Measurements from ENCODE around the gene CDKAL1. TPM values are rescaled to one million over a fixed set of nuclear protein-coding genes. Genes with fewer than 3 reads are reported as not detected.
A peak's percentile ranks its signal among the peaks of the same experiment; 100 is the strongest.

Gene CDKAL1
- total and polyA plus RNA-seq, 2 experiments from 2014 or later, result 14.4 to 19.5 TPM

DNA sequence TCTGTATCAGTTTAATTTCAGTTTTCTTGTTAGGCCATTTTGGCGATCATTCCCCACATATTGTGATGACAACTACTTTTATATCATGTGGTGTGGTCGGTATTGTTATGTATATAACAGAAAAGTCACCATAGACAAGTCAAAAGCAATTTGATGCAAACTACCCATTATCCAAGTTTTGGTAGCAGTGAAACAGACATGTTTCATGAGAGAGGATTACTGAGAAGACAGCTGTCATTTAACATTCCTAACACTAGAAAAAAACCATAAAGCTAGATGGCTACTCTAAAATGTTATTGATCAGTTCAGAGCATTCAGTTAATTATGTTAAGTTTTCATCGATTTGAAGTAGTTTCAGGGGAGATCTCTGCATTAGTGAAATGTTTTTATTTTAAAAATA lies 597.1 kb downstream of the CDKAL1 start:
- TF ChIP-seq CTCF (IDR thresholded peaks at IDR 0.05; ENCODE audit: poor library complexity), result no peak
- TF ChIP-seq EZH2 (IDR thresholded peaks at IDR 0.05; ENCODE audit: borderline replicate concordance), result no peak
- no peak for TF ChIP-seq EZH2phosphoT487 (IDR thresholded peaks at IDR 0.05; ENCODE audit: low read depth, severe bottlenecking, unreplicated experiment)
- H3K4me1 ChIP-seq (ENCODE audit: insufficient read depth), result peaks cover 14% of the 10 kb centered on the region
- no peak overlapping the region for H3K4me3 ChIP-seq
- no peaks in the 10 kb centered on the region for H3K79me2 ChIP-seq
- H2AFZ ChIP-seq, result no peak overlapping the region
- no peaks in the 10 kb centered on the region for H3K36me3 ChIP-seq (replicated peaks; ENCODE audit: insufficient read depth, low read depth)
- no peak overlapping the region for H3K4me2 ChIP-seq
- WGBS (ENCODE audit: low lambda C conversion rate, missing lambda C conversion rate), result 80% methylated on average over 3 of the region's 3 CpGs
- no peak for DNase-seq (ENCODE audit: low spot score)
- no peaks in the 10 kb centered on the region for H3K9me3 ChIP-seq (ENCODE audit: low read depth)
- H4K20me1 ChIP-seq (ENCODE audit: insufficient read depth, poor library complexity, severe bottlenecking), result no peaks in the 10 kb centered on the region
- H3K27ac ChIP-seq, result no peak overlapping the region
- H3K9me2 ChIP-seq (replicated peaks; ENCODE audit: insufficient read depth), result no peaks in the 10 kb centered on the region
- H3K27me3 ChIP-seq, result no peaks in the 10 kb centered on the region

- H3K36me3 ChIP-seq (replicated peaks; ENCODE audit: insufficient read depth, low read depth), result no peaks in the 10 kb centered on the region
- H4K20me1 ChIP-seq (ENCODE audit: insufficient read depth, poor library complexity, severe bottlenecking), result no peaks in the 10 kb centered on the region
- H3K9me3 ChIP-seq (ENCODE audit: low read depth), result no peaks in the 10 kb centered on the region
- no peak overlapping the region for H3K4me3 ChIP-seq
- H3K27ac ChIP-seq, result no peak overlapping the region
- DNase-seq (ENCODE audit: low spot score), result no peak
- no peak for TF ChIP-seq EZH2phosphoT487 (IDR thresholded peaks at IDR 0.05; ENCODE audit: low read depth, severe bottlenecking, unreplicated experiment)
- no peak for TF ChIP-seq CTCF (IDR thresholded peaks at IDR 0.05; ENCODE audit: poor library complexity)
- TF ChIP-seq EZH2 (IDR thresholded peaks at IDR 0.05; ENCODE audit: borderline replicate concordance), result no peak
- peak overlapping the region; percentile 59 for H3K4me2 ChIP-seq
- peaks cover 14% of the 10 kb centered on the region for H3K4me1 ChIP-seq (ENCODE audit: insufficient read depth)
- H3K9me2 ChIP-seq (replicated peaks; ENCODE audit: insufficient read depth), result no peaks in the 10 kb centered on the region
- H3K27me3 ChIP-seq, result no peaks in the 10 kb centered on the region
- H2AFZ ChIP-seq, result no peak overlapping the region
- 46% methylated on average over 1 of the region's 1 CpG for WGBS (ENCODE audit: low lambda C conversion rate, missing lambda C conversion rate)
- no peaks in the 10 kb centered on the region for H3K79me2 ChIP-seq
These were observed 598.2 kb downstream of the CDKAL1 start for GRCh38 chr6:21132446-21132845.

GRCh38 chr6:21132856-21133838 lies 598.9 kb downstream of the CDKAL1 start:
- Histone ChIP-seq H3K4me3 (no peak overlapping the region), H3K27me3 (no peaks in the 10 kb centered on the region), H3K4me2 (peak overlapping the region; percentile 59), H4K20me1 (ENCODE audit: insufficient read depth, poor library complexity, severe bottlenecking) (no peaks in the 10 kb centered on the region), H3K79me2 (no peaks in the 10 kb centered on the region), H3K36me3 (replicated peaks; ENCODE audit: insufficient read depth, low read depth) (no peaks in the 10 kb centered on the region), H3K9me2 (replicated peaks; ENCODE audit: insufficient read depth) (no peaks in the 10 kb centered on the region), H3K4me1 (ENCODE audit: insufficient read depth) (peaks cover 15% of the 10 kb centered on the region), H3K9me3 (ENCODE audit: low read depth) (no peaks in the 10 kb centered on the region), H3K27ac (peak overlapping the region; percentile 3), H2AFZ (no peak overlapping the region)
- WGBS (ENCODE audit: low lambda C conversion rate, missing lambda C conversion rate), result 62% methylated on average over 6 of the region's 6 CpGs
- DNase-seq (ENCODE audit: low spot score), result no peak
- TF ChIP-seq EZH2phosphoT487 (IDR thresholded peaks at IDR 0.05; ENCODE audit: low read depth, severe bottlenecking, unreplicated experiment) (peak; percentile 61), EZH2 (IDR thresholded peaks at IDR 0.05; ENCODE audit: borderline replicate concordance) (no peak), CTCF (IDR thresholded peaks at IDR 0.05; ENCODE audit: poor library complexity) (no peak)

All from hepatocyte (in vitro differentiated cells).